Colonic mucosa (tissue), 4 donors: ENCODE results near the gene ARAF. TPM values are rescaled to one million over a fixed set of nuclear protein-coding genes. Genes with fewer than 3 reads are reported as not detected.

ENCODE experiments used
- DNase-seq: peaks from one replicate; pipeline ENCODE4 v3.0.0-alpha.2; 2020
- H3K27ac ChIP-seq: fragments of 200-600 bp; one replicate; pipeline ENCODE4 v1.8.0; 2021
- H3K27me3 ChIP-seq: fragments of 200-600 bp; one replicate; pipeline ENCODE4 v1.8.0; 2021
- H3K36me3 ChIP-seq: fragments of 200-600 bp; one replicate; pipeline ENCODE4 v1.8.0; 2021
- H3K4me1 ChIP-seq: fragments of 200-600 bp; one replicate; pipeline ENCODE4 v1.8.0; 2021; ENCODE audit warnings: mild to moderate bottlenecking
- H3K4me3 ChIP-seq: fragments of 200-600 bp; one replicate; pipeline ENCODE4 v1.8.0; 2021
- H3K9ac ChIP-seq, 2 donors: one replicate each; pipeline ENCODE4 v1.7.0; 2013; ENCODE audit warnings: control low read depth in 2 of 2, low read depth in 2 of 2, low read length in 2 of 2
- H3K9me3 ChIP-seq: fragments of 200-600 bp; one replicate; pipeline ENCODE4 v1.8.0; 2021
- intact Hi-C: fragments of 100-400 bp; cut with DNase I; formaldehyde crosslinking; loops from one replicate; pipeline ENCODE4 v1.14.1; 2022
- total RNA-seq, 2 donors: library from RNA; stranded (reverse); fragmentation: NEBNext Ultra II Directional in 1 of 2; extraction: Animal tissue kit (Norgen Biotek cat#: 25700) in 1 of 2; gene quantifications; one replicate each; pipeline ENCODE4 v1.2.1, GENCODE V29; 2021
- TF ChIP-seq, protein P1 (sequence below): fragments of 200-600 bp; IDR thresholded peaks from one replicate; pipeline ENCODE4 v1.8.0; 2022; ENCODE audit warnings: antibody characterized with exemption, mild to moderate bottlenecking
- donor health status: healthy.
- donor health status: DM: no; HTN: no; CAD: no.
- donor health status: DM: no; HTN: no; CAD: no.

The ARAF gene
- total RNA-seq, 2 donors from 2014 or later: 94.8 to 95.2 TPM

DNA sequence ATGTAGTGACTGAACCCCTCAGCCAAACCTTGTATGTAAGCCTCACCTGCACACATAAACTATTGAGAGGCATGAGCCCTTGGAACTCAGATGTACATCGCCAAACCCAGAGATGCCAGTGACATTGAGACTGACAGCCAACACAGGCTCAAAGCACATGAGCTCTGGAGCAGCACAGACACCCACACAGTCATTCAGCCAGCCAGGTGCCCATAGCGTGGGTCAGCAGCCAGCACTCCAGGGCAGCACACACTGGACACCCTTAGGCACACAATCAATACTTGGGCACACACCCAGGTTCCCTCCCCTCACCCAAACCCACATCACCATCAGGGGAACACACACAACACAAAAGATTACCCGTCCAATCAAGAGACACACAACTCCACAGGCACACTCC is 16.9 kb downstream of the ARAF start:
- Histone ChIP-seq H3K27me3 (no peaks in the 10 kb centered on the region), H3K27ac (no peak overlapping the region), H3K4me3 (no peak overlapping the region), H3K36me3 (no peaks in the 10 kb centered on the region), H3K4me1 (no peaks in the 10 kb centered on the region), H3K9me3 (no peaks in the 10 kb centered on the region), H3K9ac (no peak overlapping the region)
- intact Hi-C loops: no loop called here
- TF ChIP-seq, protein P1, sequence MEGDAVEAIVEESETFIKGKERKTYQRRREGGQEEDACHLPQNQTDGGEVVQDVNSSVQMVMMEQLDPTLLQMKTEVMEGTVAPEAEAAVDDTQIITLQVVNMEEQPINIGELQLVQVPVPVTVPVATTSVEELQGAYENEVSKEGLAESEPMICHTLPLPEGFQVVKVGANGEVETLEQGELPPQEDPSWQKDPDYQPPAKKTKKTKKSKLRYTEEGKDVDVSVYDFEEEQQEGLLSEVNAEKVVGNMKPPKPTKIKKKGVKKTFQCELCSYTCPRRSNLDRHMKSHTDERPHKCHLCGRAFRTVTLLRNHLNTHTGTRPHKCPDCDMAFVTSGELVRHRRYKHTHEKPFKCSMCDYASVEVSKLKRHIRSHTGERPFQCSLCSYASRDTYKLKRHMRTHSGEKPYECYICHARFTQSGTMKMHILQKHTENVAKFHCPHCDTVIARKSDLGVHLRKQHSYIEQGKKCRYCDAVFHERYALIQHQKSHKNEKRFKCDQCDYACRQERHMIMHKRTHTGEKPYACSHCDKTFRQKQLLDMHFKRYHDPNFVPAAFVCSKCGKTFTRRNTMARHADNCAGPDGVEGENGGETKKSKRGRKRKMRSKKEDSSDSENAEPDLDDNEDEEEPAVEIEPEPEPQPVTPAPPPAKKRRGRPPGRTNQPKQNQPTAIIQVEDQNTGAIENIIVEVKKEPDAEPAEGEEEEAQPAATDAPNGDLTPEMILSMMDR: no peak
- no peak for DNase-seq

DNA sequence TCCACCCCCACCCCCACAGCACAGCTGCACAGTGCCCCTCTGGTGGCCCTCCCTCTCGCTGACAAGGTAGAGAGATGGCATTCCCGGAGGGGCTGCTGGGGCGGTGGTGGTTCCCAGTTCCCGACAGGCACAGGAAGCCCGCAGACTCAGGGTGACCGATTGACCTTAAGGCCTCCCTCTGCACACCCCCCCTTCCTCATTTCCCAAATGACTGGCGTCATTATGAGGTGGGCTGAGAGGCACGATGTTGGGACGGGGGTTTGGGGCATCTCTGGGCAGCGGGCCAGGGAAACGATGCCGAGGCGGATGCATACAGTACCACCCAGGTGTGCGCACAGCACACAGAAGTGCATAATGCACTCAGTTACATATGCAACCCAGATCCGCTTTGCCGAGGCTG is 17.7 kb downstream of the ARAF start:
- no peaks in the 10 kb centered on the region for H3K36me3 ChIP-seq
- no peaks in the 10 kb centered on the region for H3K4me1 ChIP-seq
- H3K9me3 ChIP-seq: no peaks in the 10 kb centered on the region
- no peak overlapping the region for H3K4me3 ChIP-seq
- H3K27me3 ChIP-seq: no peaks in the 10 kb centered on the region
- no peak overlapping the region for H3K9ac ChIP-seq
- no peak for DNase-seq
- no peak overlapping the region for H3K27ac ChIP-seq
- intact Hi-C loops: no loop called here
- TF ChIP-seq, protein P1: no peak

DNA sequence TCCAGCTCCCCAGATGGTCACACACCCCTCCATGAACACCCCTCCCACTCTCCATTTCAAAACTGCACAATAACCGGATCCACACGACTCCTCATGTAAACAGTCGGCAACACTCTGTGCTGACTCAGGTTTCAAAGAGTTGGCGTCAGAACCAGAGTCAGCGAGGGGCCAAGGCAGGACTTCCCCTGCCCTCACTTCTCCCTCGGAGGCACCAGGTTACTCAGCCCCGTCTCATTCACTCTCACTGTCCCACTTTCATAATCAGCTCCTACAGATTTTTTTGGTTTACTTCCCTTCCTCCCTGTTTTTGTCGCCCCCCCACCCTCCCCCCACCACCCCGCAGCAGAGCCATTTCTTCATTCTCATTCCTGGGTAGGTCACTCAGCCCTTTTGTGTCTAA is 18.5 kb downstream of the ARAF start:
- no peak for DNase-seq
- H3K9ac ChIP-seq: no peak overlapping the region
- no peak overlapping the region for H3K4me3 ChIP-seq
- no peaks in the 10 kb centered on the region for H3K36me3 ChIP-seq
- no peak overlapping the region for H3K27ac ChIP-seq
- intact Hi-C loops: no loop called here
- no peaks in the 10 kb centered on the region for H3K4me1 ChIP-seq
- H3K9me3 ChIP-seq: no peaks in the 10 kb centered on the region
- no peaks in the 10 kb centered on the region for H3K27me3 ChIP-seq
- TF ChIP-seq, protein P1: no peak

DNA sequence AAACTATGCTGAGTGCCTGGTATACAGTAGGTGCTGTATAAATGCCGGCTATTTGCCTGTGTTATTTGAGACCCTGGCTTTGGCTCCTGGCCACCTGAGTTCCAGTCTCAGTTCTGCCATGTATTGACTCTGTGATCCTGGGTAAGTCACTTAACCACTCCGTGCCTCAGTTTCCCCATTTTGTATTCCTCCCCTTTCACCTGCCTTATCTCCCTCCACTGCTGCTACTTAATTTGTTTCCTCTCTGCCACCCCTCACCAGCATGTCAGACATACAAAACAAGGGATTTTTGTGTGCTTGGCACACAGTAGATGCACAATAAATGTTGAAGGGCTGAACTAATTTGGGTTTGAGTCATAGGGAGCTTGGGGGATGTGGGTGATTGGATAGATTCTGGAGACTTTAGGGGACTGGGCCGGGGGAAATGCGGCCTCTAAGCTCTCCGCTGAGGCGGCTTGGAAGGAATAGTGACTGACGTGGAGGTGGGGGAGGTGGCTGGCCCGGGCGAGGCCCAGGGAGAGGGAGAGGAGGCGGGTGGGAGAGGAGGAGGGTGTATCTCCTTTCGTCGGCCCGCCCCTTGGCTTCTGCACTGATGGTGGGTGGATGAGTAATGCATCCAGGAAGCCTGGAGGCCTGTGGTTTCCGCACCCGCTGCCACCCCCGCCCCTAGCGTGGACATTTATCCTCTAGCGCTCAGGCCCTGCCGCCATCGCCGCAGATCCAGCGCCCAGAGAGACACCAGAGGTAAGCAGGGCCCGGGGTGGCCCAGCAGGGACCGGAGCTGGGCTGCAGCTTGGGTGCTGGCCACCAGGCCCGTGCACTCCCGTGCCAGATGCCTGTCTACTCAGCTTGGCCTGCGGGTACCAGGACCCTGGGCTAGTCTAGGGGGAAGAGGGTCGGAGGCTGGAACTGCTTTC is 21.0 kb downstream of the ARAF start, which contains the start of gene TIMP1:
Gene TIMP1, plus strand, starts transcription at position 706 of the 917 bp plus-strand sequence. CDS start 980 bp downstream, outside the sequence.
- no peaks in the 10 kb centered on the region for H3K4me1 ChIP-seq
- H3K27ac ChIP-seq: peak within 1 kb of the TSS; percentile 40
- peak; percentile 84 for DNase-seq
- H3K27me3 ChIP-seq: no peaks in the 10 kb centered on the region
- TF ChIP-seq, protein P1: no peak
- H3K36me3 ChIP-seq: no peaks in the 10 kb centered on the region
- H3K9ac ChIP-seq: peak within 1 kb of the TSS; percentile 58 to 73
- H3K9me3 ChIP-seq: no peaks in the 10 kb centered on the region
- H3K4me3 ChIP-seq: peak within 1 kb of the TSS; percentile 33
- intact Hi-C loops: no loop called here

DNA sequence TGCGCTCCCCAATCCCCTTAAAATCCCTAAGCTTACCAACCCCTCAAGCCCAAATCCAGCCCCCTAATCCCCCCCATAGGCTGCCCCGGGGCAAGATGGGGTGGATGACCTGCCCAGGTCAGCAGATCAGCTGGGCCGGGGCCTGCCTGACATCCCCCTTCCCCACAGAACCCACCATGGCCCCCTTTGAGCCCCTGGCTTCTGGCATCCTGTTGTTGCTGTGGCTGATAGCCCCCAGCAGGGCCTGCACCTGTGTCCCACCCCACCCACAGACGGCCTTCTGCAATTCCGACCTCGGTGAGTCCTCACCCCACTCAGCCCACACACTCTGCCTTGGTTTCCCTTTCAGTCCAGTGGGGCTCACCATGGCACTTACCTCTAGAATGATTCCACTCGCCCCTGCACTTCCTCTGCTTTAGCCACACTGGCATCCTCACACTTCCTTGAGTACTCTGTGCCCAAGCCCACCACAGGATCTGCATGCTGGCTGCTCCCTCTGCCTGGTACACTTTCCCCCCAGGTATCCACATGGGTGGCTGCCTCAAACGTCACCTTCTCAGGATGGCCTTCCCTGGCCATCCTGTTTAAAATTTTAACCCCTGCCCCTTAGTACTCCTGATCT is 22.3 kb downstream of the ARAF start:
- Histone ChIP-seq H3K36me3 (no peaks in the 10 kb centered on the region), H3K9ac (peak overlapping the region in 1 of 2 donors; percentile 39), H3K4me3 (peak overlapping the region; percentile 13), H3K27ac (no peak overlapping the region), H3K9me3 (no peaks in the 10 kb centered on the region), H3K4me1 (no peaks in the 10 kb centered on the region), H3K27me3 (no peaks in the 10 kb centered on the region)
- no peak for DNase-seq
- TF ChIP-seq, protein P1: no peak
- intact Hi-C loops: no loop called here
